Measurements from ENCODE around the gene MRPL54.

MRPL54 gene

DNA sequence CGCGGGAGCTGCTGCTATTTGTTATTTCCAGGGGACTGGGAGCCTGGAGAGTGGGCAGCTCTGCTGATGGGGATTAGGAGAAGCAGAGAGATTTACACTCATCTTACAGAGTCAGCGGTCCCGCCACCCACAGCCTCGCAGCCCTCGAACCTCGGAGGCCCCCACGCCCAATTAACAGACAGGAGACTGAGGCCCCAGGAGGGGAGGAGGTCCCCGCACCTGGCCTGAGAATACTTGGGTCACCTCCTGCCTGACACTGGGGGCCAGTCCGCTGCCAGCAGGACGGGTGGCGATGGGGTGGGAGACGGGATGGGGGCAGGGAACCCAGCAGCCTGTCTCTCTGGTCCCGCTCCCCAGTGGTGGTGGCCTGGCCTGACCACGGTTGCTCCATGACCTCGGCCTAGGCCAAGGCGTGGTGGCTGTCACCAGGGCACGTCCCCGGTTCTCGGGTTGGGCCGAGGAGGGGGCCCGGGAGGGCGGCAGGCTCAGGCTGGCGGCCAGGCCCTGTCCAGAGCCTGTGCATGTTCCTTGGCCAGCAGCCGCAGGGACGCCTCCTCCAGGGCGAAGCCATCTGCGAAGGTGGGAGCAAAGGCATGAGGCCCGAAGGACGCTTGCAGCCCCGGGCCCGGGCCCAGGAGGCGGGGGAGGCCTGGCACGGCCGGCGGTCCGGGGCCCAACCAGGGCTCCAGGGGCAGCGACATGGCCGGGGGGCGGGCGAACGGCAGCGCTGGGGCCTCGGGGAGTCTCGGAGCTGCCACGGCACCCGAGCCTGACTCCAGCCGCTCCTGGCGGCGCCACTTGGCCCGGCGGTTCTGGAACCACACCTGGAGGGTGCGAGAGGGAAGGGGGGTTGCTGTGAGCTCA lies 7.9 kb downstream of the MRPL54 start:
- DNase-seq, result no peak

- DNase-seq, result no peak
These were observed 8.8 kb downstream of the MRPL54 start for GRCh38 chr19:3771000-3771905.

GRCh38 chr19:3771906-3772455 lies 9.5 kb downstream of the MRPL54 start, which contains the start of gene RAX2:
Gene RAX2, minus strand, starts transcription at chr19:3772228. Its CDS starts 486 bp downstream, at chr19:3771742.
- no peak for DNase-seq

- no peak for DNase-seq
These were observed 11.5 kb downstream of the MRPL54 start for GRCh38 chr19:3773814-3774515.

DNA sequence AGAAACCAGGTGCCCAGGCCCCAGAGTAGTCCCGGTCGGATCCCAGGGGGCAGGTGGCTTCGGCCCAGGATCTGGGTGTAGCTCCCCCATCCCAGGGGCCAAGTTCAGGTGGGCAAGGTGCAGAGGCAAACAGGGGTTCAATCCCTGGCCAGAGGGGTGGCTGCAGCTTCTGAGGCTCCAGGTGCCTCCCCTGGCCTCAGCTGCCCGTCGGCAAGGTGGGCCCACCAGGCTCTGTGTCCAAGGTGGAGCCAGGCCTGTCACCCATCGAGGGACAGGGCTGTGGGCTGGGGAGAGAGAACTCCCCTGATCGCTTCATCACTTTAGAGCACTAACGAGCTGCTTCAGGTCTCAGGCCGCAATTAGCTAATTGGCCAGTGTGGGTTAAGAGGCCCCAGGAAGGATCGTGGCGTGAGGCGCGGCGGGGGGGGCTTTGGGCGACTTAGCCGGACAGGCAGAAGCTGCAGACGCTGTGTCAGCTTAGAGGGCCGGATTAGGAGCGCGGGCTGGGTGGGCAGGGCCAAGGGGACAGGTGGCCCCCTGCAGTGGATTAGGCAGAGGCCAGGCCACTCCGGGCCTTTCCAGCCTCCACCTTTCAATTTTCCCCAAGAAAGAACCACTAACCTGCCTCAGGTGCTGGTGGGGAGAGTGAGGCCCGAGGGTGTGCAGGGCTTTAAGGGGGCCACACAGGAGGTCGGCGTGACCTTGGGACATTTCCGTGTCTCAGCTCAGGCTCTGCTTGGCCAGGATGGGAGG lies 12.3 kb downstream of the MRPL54 start:
- no peak for DNase-seq

- DNase-seq, result no peak
These were observed 12.9 kb downstream of the MRPL54 start for GRCh38 chr19:3775374-3775711.

DNA sequence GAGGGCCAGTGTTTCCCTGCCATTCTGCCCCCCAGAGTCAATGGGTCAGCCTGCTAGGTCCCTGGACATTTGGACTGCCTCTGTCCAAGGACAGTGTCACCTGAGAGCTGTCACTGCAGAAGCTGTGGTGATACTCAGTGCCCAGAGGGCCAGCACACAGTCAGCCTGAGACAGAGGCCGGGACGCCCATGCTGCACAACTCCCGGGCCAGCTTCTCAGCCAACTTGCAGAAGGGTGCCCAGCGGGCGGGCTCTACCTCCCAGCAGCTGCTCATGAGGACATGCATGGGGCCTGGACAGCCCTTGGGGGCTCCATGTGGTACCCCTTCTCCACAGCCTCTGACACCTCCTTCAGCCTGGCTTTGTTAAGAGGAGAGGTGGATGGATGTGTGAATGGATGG lies 13.3 kb downstream of the MRPL54 start:
- no peak for DNase-seq

- DNase-seq, result no peak
These were observed 14.1 kb downstream of the MRPL54 start for GRCh38 chr19:3776479-3777040.

GRCh38 chr19:3778104-3778867 lies 15.8 kb downstream of the MRPL54 start:
- DNase-seq, result no peak

- no peak for DNase-seq
These were observed 16.6 kb downstream of the MRPL54 start for GRCh38 chr19:3778899-3779723.

- DNase-seq, result no peak
These were observed 18.4 kb downstream of the MRPL54 start for GRCh38 chr19:3780786-3781304.

GRCh38 chr19:3781603-3782002 lies 19.1 kb downstream of the MRPL54 start:
- DNase-seq, result no peak

- no peak for DNase-seq
These were observed 19.8 kb downstream of the MRPL54 start for GRCh38 chr19:3782330-3782729.

DNA sequence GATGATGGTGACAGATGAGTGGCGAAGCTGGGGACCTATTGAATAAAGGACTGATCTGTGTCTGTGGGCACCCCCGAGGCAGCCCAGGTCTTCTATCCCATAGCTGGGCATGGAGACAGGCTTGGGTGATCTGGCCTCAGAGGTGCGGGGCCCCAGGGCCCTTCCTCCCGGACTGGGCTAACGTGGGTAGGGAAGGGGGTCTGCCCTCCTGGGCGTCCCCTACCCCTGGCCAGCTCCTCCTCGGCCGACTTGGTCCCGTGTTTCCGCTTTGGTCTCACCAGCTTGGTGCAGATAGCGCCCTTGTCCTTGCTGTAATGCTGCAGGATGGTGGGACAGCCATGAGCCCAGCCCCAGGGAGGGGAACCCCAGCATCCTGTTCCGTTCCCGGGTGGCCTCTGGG lies 20.4 kb downstream of the MRPL54 start:
- no peak for DNase-seq

DNA sequence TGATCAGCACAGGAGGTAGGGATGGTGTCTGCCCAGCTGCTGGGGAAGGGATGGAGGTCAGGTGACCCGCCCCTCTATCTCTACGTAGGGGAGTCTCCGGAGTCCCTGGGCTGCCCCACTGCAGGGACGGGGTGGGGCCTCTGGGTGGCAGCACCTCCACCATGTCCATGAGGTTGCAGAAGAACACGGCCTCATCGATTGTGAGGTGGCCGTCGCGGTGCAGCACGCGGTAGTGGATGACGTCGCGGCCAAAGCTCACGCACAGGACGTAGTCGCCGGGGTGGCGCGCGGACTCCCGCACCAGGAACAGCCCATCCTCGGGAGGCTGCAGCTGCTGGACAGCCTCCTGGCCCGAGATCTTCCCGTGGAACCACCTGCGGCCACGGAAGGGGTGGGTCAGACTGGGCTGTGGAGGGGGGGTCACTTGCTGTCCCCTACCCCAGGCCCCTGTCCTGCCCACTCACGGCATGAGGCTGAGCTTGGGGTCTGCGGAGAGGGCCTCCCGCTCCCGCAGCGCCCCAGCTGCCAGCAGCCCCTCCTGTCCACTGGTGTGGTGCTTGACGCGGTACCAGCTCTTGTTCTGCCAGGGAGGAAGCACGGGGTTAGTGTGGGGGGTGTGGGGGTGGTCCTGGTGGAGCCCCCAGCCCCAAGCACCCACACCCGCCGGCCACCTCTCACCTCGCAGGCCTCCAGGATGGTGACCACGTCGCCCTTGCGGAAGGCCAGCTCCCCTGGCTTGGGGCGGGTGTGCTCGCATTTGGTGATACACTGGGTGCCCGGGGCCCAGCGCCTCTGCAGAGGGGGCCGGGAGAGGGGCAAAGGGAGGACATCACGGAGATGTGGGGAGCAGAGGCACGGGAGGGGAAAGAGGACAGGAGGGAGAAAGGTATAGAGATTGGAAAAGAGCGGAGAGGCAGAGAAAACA lies 21.4 kb downstream of the MRPL54 start:
- no peak for DNase-seq

- no peak for DNase-seq
These were observed 22.3 kb downstream of the MRPL54 start for GRCh38 chr19:3784607-3785450.

- no peak for DNase-seq
These were observed 23.0 kb downstream of the MRPL54 start for GRCh38 chr19:3785451-3785937.

Measured in NCI-H2227 treated with DMSO at 0.1 percent for 48 hours (cell line).